Progenitor cell of endocrine pancreas (in vitro differentiated cells): ENCODE results near the gene IST1. TPM values are rescaled to one million over a fixed set of nuclear protein-coding genes. Genes with fewer than 3 reads are reported as not detected.

Experiments
- DNase-seq: peaks from one replicate; pipeline ENCODE4 v3.0.0; 2021; ENCODE audit warnings: low spot score; ENCODE audit not compliant: unreplicated experiment
- H3K27ac Mint-ChIP-seq: 2 replicates; pipeline ENCODE4 v1.8.0; 2021; ENCODE audit warnings: mild to moderate bottlenecking, moderate library complexity, mixed read lengths
- H3K27me3 Mint-ChIP-seq: 2 replicates; pipeline ENCODE4 v1.8.0; 2021; ENCODE audit warnings: mixed read lengths
- H3K36me3 Mint-ChIP-seq: 2 replicates; pipeline ENCODE4 v1.8.0; 2022; ENCODE audit warnings: mixed read lengths; ENCODE audit not compliant: insufficient read depth
- H3K4me1 Mint-ChIP-seq: 2 replicates; pipeline ENCODE4 v1.8.0; 2021; ENCODE audit warnings: low read depth, mixed read lengths
- H3K4me3 Mint-ChIP-seq: 2 replicates; pipeline ENCODE4 v1.8.0; 2021; ENCODE audit warnings: low read depth, mild to moderate bottlenecking, moderate library complexity, mixed read lengths
- H3K9me3 Mint-ChIP-seq: 2 replicates; pipeline ENCODE4 v1.8.0; 2021; ENCODE audit warnings: low read depth, mixed read lengths
- total RNA-seq: library from RNA; stranded (reverse); gene quantifications from 2 replicates; pipeline ENCODE4 v1.2.1, GENCODE V29; 2021
- TF ChIP-seq, protein P1 (sequence below): fragments of 200-600 bp; sonication (generic); IDR thresholded peaks from one replicate; pipeline ENCODE4 v1.5.0; 2021; ENCODE audit warnings: antibody characterized with exemption, mild to moderate bottlenecking; ENCODE audit not compliant: unreplicated experiment

IST1 gene
- total RNA-seq, 1 donor from 2014 or later: 280 TPM

- DNase-seq: no peak
- H3K36me3 Mint-ChIP-seq: peaks cover 59% of the 10 kb centered on the region
- H3K4me3 Mint-ChIP-seq: no peak overlapping the region
- H3K4me1 Mint-ChIP-seq: peaks cover 1% of the 10 kb centered on the region
- no peak overlapping the region for H3K27ac Mint-ChIP-seq
- H3K27me3 Mint-ChIP-seq: no peaks in the 10 kb centered on the region
- no peaks in the 10 kb centered on the region for H3K9me3 Mint-ChIP-seq
- TF ChIP-seq, protein P1, sequence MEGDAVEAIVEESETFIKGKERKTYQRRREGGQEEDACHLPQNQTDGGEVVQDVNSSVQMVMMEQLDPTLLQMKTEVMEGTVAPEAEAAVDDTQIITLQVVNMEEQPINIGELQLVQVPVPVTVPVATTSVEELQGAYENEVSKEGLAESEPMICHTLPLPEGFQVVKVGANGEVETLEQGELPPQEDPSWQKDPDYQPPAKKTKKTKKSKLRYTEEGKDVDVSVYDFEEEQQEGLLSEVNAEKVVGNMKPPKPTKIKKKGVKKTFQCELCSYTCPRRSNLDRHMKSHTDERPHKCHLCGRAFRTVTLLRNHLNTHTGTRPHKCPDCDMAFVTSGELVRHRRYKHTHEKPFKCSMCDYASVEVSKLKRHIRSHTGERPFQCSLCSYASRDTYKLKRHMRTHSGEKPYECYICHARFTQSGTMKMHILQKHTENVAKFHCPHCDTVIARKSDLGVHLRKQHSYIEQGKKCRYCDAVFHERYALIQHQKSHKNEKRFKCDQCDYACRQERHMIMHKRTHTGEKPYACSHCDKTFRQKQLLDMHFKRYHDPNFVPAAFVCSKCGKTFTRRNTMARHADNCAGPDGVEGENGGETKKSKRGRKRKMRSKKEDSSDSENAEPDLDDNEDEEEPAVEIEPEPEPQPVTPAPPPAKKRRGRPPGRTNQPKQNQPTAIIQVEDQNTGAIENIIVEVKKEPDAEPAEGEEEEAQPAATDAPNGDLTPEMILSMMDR: no peak
Measured at GRCh38 chr16:71919035-71919434, 23.7 kb downstream of the IST1 start.

GRCh38 chr16:71920658-71921057 lies 25.3 kb downstream of the IST1 start:
- no peaks in the 10 kb centered on the region for H3K9me3 Mint-ChIP-seq
- no peak overlapping the region for H3K4me3 Mint-ChIP-seq
- no peak for DNase-seq
- TF ChIP-seq, protein P1: no peak
- no peaks in the 10 kb centered on the region for H3K27me3 Mint-ChIP-seq
- peaks cover 52% of the 10 kb centered on the region for H3K36me3 Mint-ChIP-seq
- H3K4me1 Mint-ChIP-seq: no peaks in the 10 kb centered on the region
- H3K27ac Mint-ChIP-seq: no peak overlapping the region

- Mint-ChIP-seq H3K27ac (no peak overlapping the region), H3K27me3 (no peaks in the 10 kb centered on the region), H3K36me3 (peaks cover 39% of the 10 kb centered on the region), H3K9me3 (no peaks in the 10 kb centered on the region), H3K4me1 (no peaks in the 10 kb centered on the region), H3K4me3 (no peak overlapping the region)
- DNase-seq: no peak
- TF ChIP-seq, protein P1: no peak
Measured at GRCh38 chr16:71923941-71924690, 28.8 kb downstream of the IST1 start.

GRCh38 chr16:71924710-71925109 lies 29.4 kb downstream of the IST1 start:
- H3K4me3 Mint-ChIP-seq: no peak overlapping the region
- no peaks in the 10 kb centered on the region for H3K4me1 Mint-ChIP-seq
- TF ChIP-seq, protein P1: no peak
- no peaks in the 10 kb centered on the region for H3K27me3 Mint-ChIP-seq
- DNase-seq: no peak
- no peak overlapping the region for H3K27ac Mint-ChIP-seq
- peaks cover 34% of the 10 kb centered on the region for H3K36me3 Mint-ChIP-seq
- no peaks in the 10 kb centered on the region for H3K9me3 Mint-ChIP-seq

- Mint-ChIP-seq H3K4me3 (no peak overlapping the region), H3K9me3 (no peaks in the 10 kb centered on the region), H3K27me3 (no peaks in the 10 kb centered on the region), H3K36me3 (peaks cover 22% of the 10 kb centered on the region), H3K4me1 (no peaks in the 10 kb centered on the region), H3K27ac (peak overlapping the region; percentile 85)
- TF ChIP-seq, protein P1: no peak
- no peak for DNase-seq
Measured at GRCh38 chr16:71927383-71927782, 32.1 kb downstream of the IST1 start.
